HepG2 (cell line): ENCODE results near the gene ZNF382. TPM values are rescaled to one million over a fixed set of nuclear protein-coding genes. Genes with fewer than 3 reads are reported as not detected.
A peak's percentile ranks its signal among the peaks of the same experiment; 100 is the strongest.

Source experiments
- AHDC1 ChIP-seq: sonication (generic); formaldehyde crosslinking; IDR thresholded peaks from 2 replicates; pipeline ENCODE4 v1.5.1; 2020; ENCODE audit warnings: mild to moderate bottlenecking, missing genetic modification reagents, borderline replicate concordance
- ARHGAP35 ChIP-seq: sonication (generic); formaldehyde crosslinking; IDR thresholded peaks from 2 replicates; pipeline ENCODE4 v1.9.0; 2022; ENCODE audit warnings: mild to moderate bottlenecking, inconsistent platforms, moderate library complexity, missing genetic modification reagents, borderline replicate concordance
- CCAR2 ChIP-seq: fragments of 200-400 bp; formaldehyde crosslinking; optimal IDR thresholded peaks from 2 replicates; pipeline ENCODE3; 2018; ENCODE audit warnings: low read depth, mild to moderate bottlenecking, low read length, moderate library complexity
- HCFC1 ChIP-seq: fragments of 150-350 bp; IDR thresholded peaks from 2 replicates; pipeline ENCODE4 v1.6.1; 2014; ENCODE audit warnings: low read depth, low read length
- MED1 ChIP-seq: sonication (generic); formaldehyde crosslinking; IDR thresholded peaks from 2 replicates; pipeline ENCODE4 v1.4.0; 2020; ENCODE audit warnings: missing genetic modification reagents
- RARA ChIP-seq: IDR thresholded peaks from 2 replicates; pipeline ENCODE4 v1.6.1; 2016; ENCODE audit warnings: missing genetic modification reagents, missing compliant biosample characterization
- RXRA ChIP-seq: sonication (generic); formaldehyde crosslinking; IDR thresholded peaks from 2 replicates; pipeline ENCODE4 v1.5.1; 2020; ENCODE audit warnings: missing genetic modification reagents
- SRSF4 ChIP-seq: fragments of 200-400 bp; formaldehyde crosslinking; IDR thresholded peaks from one replicate; pipeline ENCODE4 v1.6.1; 2018; ENCODE audit warnings: mild to moderate bottlenecking, low read depth, low read length, moderate library complexity; ENCODE audit not compliant: poor library complexity, severe bottlenecking
- ZFP41 ChIP-seq: sonication (generic); formaldehyde crosslinking; IDR thresholded peaks from 2 replicates; pipeline ENCODE4 v1.4.0; 2020; ENCODE audit warnings: mild to moderate bottlenecking, missing genetic modification reagents, borderline replicate concordance
- ZNF609 ChIP-seq: sonication (generic); formaldehyde crosslinking; IDR thresholded peaks from 2 replicates; pipeline ENCODE4 v1.4.0; 2020; ENCODE audit warnings: mild to moderate bottlenecking, missing genetic modification reagents, borderline replicate concordance
- ZNF788 ChIP-seq: sonication (generic); formaldehyde crosslinking; IDR thresholded peaks from 2 replicates; pipeline ENCODE4 v1.5.0; 2020; ENCODE audit warnings: mild to moderate bottlenecking, missing genetic modification reagents, borderline replicate concordance
- ZNF891 ChIP-seq: sonication (generic); formaldehyde crosslinking; IDR thresholded peaks from 2 replicates; pipeline ENCODE4 v1.5.0; 2020; ENCODE audit warnings: mild to moderate bottlenecking, missing genetic modification reagents
- ZZZ3 ChIP-seq: sonication (generic); formaldehyde crosslinking; IDR thresholded peaks from 2 replicates; pipeline ENCODE4 v1.4.0; 2020; ENCODE audit warnings: missing genetic modification reagents, mild to moderate bottlenecking, borderline replicate concordance
- polyA plus RNA-seq, 8 experiments: library from polyadenylated mRNA; depleted of rRNA in 3 of 8; stranded (reverse) in 7 of 8; unstranded in 1 of 8; fragments of >200 nt; fragmentation: Illumina TruSeq in 4 of 8; extraction: Trizol in 4 of 8; gene quantifications; 2 replicates each; pipeline versions ENCODE4 v1.2.1 to v1.2.3, GENCODE V29; 2011 to 2016; ENCODE audit warnings: low read depth in 4 of 8, missing spikeins in 1 of 8, mixed read lengths in 1 of 8; ENCODE audit not compliant: insufficient read depth in 1 of 8
- total RNA-seq, 5 experiments: library from RNA; depleted of rRNA; stranded (reverse); fragments of >200 nt; fragmentation: Illumina TruSeq; extraction: Trizol; gene quantifications; 2 replicates each; pipeline ENCODE4 v1.2.3, GENCODE V29; 2016; ENCODE audit warnings: low read depth in 1 of 5
- TF ChIP-seq, protein P1 (sequence below): sonication (generic); formaldehyde crosslinking; IDR thresholded peaks from 2 replicates; pipeline ENCODE4 v1.4.0; 2020; ENCODE audit warnings: mild to moderate bottlenecking, missing genetic modification reagents
- TF ChIP-seq, protein P2 (sequence below): sonication (generic); formaldehyde crosslinking; IDR thresholded peaks from 2 replicates; pipeline ENCODE4 v1.4.0; 2020; ENCODE audit warnings: missing genetic modification reagents; ENCODE audit errors: not compliant biosample characterization

The ZNF382 gene
- total and polyA plus RNA-seq, 2 of the 13 experiments (the other 11 are each of a cell fraction or from before 2014, with no cell fraction given): 2.3 to 6.8 TPM

DNA sequence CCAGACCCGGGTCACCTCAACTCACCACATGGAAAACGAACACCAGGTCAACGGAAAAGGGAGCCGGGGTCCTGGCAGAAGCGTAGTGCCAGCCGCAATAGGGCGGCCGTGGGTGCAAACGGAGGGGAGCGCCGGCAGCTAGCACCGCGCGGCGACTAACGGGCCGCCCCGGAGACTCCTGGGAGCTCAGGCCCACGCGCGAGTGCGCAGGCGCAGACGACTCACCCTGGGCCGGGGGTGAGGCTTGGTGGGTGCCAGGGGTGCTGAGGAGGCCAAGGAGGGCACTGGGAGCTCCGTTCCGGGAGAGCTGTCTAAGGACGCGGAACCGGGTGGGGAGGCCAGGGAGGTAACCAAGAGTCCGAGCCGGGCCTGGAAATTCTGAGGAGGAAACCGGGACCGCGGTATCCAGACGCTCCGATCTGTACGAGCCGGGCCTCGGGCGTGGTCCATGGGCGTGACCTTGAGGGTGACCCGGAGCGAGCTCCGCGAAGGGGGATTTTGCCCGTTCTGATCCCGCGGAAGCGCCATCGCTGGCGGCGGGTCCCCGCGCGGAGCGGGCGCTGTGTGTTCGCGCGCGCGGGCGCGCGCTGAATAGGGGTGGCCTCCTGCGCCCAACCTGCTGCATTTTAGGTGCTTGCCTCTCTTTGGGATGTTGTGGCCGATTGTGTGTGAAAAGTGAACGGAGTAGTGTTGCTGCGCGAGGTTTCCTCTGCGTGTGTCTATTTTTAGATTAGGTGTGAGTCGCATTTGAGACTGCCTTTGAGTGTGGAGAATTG lies at the start of gene ZNF382 (continued):
- TF ChIP-seq, protein P1, sequence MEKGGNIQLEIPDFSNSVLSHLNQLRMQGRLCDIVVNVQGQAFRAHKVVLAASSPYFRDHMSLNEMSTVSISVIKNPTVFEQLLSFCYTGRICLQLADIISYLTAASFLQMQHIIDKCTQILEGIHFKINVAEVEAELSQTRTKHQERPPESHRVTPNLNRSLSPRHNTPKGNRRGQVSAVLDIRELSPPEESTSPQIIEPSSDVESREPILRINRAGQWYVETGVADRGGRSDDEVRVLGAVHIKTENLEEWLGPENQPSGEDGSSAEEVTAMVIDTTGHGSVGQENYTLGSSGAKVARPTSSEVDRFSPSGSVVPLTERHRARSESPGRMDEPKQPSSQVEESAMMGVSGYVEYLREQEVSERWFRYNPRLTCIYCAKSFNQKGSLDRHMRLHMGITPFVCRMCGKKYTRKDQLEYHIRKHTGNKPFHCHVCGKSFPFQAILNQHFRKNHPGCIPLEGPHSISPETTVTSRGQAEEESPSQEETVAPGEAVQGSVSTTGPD (CRISPR knock-in tag): no peak
- no peak; the same call in 1 of the 2 replicates for TF ChIP-seq ZZZ3 (CRISPR knock-in tag)
- TF ChIP-seq SRSF4: no peak
- TF ChIP-seq ARHGAP35 (CRISPR knock-in tag): peak; percentile 58; the same call in 1 of the 2 replicates
- 0 out of 2 replicates have a peak, but pooled peaks have one; percentile 21 for TF ChIP-seq ZFP41 (CRISPR knock-in tag)
- TF ChIP-seq RXRA: no peak
- no peak for TF ChIP-seq CCAR2
- peak; percentile 74 for TF ChIP-seq ZNF891 (CRISPR knock-in tag)
- TF ChIP-seq, protein P2, sequence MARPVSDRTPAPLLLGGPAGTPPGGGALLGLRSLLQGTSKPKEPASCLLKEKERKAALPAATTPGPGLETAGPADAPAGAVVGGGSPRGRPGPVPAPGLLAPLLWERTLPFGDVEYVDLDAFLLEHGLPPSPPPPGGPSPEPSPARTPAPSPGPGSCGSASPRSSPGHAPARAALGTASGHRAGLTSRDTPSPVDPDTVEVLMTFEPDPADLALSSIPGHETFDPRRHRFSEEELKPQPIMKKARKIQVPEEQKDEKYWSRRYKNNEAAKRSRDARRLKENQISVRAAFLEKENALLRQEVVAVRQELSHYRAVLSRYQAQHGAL (CRISPR knock-in tag): no peak
- no peak; the same call in 1 of the 2 replicates for TF ChIP-seq HCFC1
- no peak for TF ChIP-seq RARA
- TF ChIP-seq ZNF609: 0 out of 2 replicates have a peak, but pooled peaks have one; percentile 19
- no peak; the same call in 1 of the 2 replicates for TF ChIP-seq AHDC1 (CRISPR knock-in tag)
- peak; percentile 42; the same call in 1 of the 2 replicates for TF ChIP-seq ZNF788 (CRISPR knock-in tag)
- TF ChIP-seq MED1: no peak; the same call in 1 of the 2 replicates
